Smooth muscle cell (in vitro differentiated cells): Measurements from ENCODE around the gene CNNM3. TPM values are rescaled to one million over a fixed set of nuclear protein-coding genes. Genes with fewer than 3 reads are reported as not detected.

ENCODE experiments used
- DNase-seq: peaks from one replicate; lab custom pipeline; 2025; ENCODE audit not compliant: unreplicated experiment; lab: John Stamatoyannopoulos, UW
- H2AFZ ChIP-seq: fragments of 200-600 bp; sonication (generic); 2 replicates; pipeline ENCODE4 v1.6.0; 2016; ENCODE audit warnings: antibody characterized with exemption, low read depth, mild to moderate bottlenecking
- H3F3A ChIP-seq: fragments of 200-600 bp; sonication (generic); 2 replicates; pipeline ENCODE4 v1.6.0; 2017; ENCODE audit warnings: antibody characterized with exemption, low read depth
- H3K27ac ChIP-seq: fragments of 200-600 bp; sonication (generic); 2 replicates; pipeline ENCODE4 v1.5.1; 2016; ENCODE audit warnings: low read depth, mild to moderate bottlenecking
- H3K27me3 ChIP-seq: fragments of 200-600 bp; sonication (generic); 2 replicates; pipeline ENCODE4 v1.6.1; 2016; ENCODE audit warnings: low read depth, mild to moderate bottlenecking
- H3K36me3 ChIP-seq: fragments of 200-600 bp; sonication (generic); 2 replicates; pipeline ENCODE4 v1.5.1; 2016; ENCODE audit warnings: low read depth
- H3K4me1 ChIP-seq: fragments of 200-600 bp; sonication (generic); 2 replicates; pipeline ENCODE4 v1.5.1; 2016; ENCODE audit warnings: low read depth
- H3K4me2 ChIP-seq: fragments of 200-600 bp; sonication (generic); 2 replicates; pipeline ENCODE4 v1.6.0; 2016; ENCODE audit warnings: mild to moderate bottlenecking
- H3K4me3 ChIP-seq: fragments of 200-600 bp; sonication (generic); 2 replicates; pipeline ENCODE4 v1.5.1; 2016; ENCODE audit warnings: mild to moderate bottlenecking
- H3K79me2 ChIP-seq: fragments of 200-600 bp; sonication (generic); 2 replicates; pipeline ENCODE4 v1.6.0; 2016; ENCODE audit warnings: low read depth, mild to moderate bottlenecking
- H3K9ac ChIP-seq: fragments of 200-600 bp; sonication (generic); 2 replicates; pipeline ENCODE4 v1.6.0; 2016; ENCODE audit warnings: low read depth
- H3K9me3 ChIP-seq: fragments of 200-600 bp; sonication (generic); replicated peaks from 2 replicates; pipeline ENCODE4 v1.5.1; 2016; ENCODE audit warnings: low read depth
- H4K20me1 ChIP-seq: fragments of 200-600 bp; sonication (generic); 2 replicates; pipeline ENCODE4 v1.6.0; 2016; ENCODE audit warnings: low read depth
- WGBS: methylation state at CpG from one replicate; pipeline ENCODE4 v1.1.7; 2016; ENCODE audit warnings: low lambda C conversion rate; 5-methylcytosine and 5-hydroxymethylcytosine counted together
- polyA plus RNA-seq: library from polyadenylated mRNA; unstranded; fragments of >200 nt; fragmentation: Nextera tagmentation; extraction: Ambion mirVana; gene quantifications from 2 replicates; pipeline ENCODE4 v1.2.1, GENCODE V29; 2016
- total RNA-seq: library from RNA; depleted of rRNA; stranded (reverse); fragments of >200 nt; gene quantifications from 2 replicates; pipeline ENCODE4 v1.2.3, GENCODE V29; 2014
- TF ChIP-seq, protein P1 (sequence below): fragments of 200-600 bp; sonication (generic); IDR thresholded peaks from 2 replicates; pipeline ENCODE4 v1.5.1; 2017; ENCODE audit warnings: borderline replicate concordance, mild to moderate bottlenecking, antibody characterized with exemption; ENCODE audit not compliant: insufficient read depth, poor library complexity, severe bottlenecking

Gene CNNM3
- total and polyA plus RNA-seq, 2 experiments from 2014 or later: 3.2 to 4.8 TPM

- TF ChIP-seq, protein P1, sequence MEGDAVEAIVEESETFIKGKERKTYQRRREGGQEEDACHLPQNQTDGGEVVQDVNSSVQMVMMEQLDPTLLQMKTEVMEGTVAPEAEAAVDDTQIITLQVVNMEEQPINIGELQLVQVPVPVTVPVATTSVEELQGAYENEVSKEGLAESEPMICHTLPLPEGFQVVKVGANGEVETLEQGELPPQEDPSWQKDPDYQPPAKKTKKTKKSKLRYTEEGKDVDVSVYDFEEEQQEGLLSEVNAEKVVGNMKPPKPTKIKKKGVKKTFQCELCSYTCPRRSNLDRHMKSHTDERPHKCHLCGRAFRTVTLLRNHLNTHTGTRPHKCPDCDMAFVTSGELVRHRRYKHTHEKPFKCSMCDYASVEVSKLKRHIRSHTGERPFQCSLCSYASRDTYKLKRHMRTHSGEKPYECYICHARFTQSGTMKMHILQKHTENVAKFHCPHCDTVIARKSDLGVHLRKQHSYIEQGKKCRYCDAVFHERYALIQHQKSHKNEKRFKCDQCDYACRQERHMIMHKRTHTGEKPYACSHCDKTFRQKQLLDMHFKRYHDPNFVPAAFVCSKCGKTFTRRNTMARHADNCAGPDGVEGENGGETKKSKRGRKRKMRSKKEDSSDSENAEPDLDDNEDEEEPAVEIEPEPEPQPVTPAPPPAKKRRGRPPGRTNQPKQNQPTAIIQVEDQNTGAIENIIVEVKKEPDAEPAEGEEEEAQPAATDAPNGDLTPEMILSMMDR: no peak
- H3K4me3 ChIP-seq: peak overlapping the region; percentile 91
- WGBS: 76% methylated on average over 22 of the region's 22 CpGs
- peaks cover 57% of the 10 kb centered on the region for H3K79me2 ChIP-seq
- H3K4me2 ChIP-seq: peak overlapping the region; percentile 95
- no peaks in the 10 kb centered on the region for H3K9me3 ChIP-seq
- DNase-seq: no peak
- no peak overlapping the region for H2AFZ ChIP-seq
- no peaks in the 10 kb centered on the region for H3K27me3 ChIP-seq
- peak overlapping the region; percentile 80 for H3K27ac ChIP-seq
- H3F3A ChIP-seq: peaks cover 24% of the 10 kb centered on the region
- H3K9ac ChIP-seq: peak overlapping the region; percentile 94
- peaks cover 62% of the 10 kb centered on the region for H4K20me1 ChIP-seq
- H3K36me3 ChIP-seq: no peaks in the 10 kb centered on the region
- H3K4me1 ChIP-seq: peaks cover 10% of the 10 kb centered on the region
Observed at GRCh38 chr2:96866986-96867755, 51.1 kb downstream of the CNNM3 start.

DNA sequence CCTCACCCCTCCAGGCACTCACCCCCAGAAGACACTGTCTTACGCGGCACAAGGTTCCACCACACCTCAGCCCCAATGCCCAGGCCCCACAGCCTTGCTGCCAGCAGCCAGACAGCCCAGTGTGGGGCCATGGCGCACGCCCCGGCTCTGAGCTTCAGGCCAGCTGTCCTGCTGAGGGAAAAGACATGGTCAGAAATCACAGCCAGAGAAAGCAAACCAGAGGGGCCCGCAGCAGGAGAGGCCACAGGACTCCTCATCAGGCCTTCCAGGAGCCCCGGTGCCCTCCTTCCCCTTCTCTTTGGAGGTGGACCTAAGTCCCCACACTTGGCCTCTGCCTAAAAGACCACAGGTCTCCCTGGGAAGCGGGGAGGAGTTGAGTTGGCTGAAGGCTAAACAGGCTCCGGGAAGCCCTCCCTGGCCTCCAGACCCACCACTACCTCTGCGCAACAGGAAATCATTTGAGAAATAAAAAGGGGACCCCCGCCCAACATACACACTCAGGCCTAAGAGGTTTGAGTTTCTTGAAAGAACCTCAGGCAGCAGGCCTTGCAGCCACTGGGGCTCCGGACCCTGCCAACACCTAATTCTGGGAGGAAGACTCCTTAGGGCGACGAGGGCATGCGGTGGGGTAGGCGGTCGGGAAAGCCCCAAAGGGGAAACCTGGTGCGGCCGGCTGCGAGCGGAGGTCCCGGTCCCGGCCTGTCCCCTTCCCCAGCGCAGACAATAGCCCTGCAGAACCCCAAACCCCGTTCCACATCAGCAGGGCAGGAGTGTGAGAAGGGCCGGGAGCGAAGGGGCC lies 51.9 kb downstream of the CNNM3 start:
- Histone ChIP-seq H2AFZ (no peak overlapping the region), H3K4me1 (peaks cover 12% of the 10 kb centered on the region), H3K27me3 (no peaks in the 10 kb centered on the region), H3K36me3 (no peaks in the 10 kb centered on the region), H4K20me1 (peaks cover 54% of the 10 kb centered on the region), H3K27ac (peak overlapping the region; percentile 80), H3K9ac (peak overlapping the region; percentile 94), H3K4me3 (peak overlapping the region; percentile 91), H3K4me2 (peak overlapping the region; percentile 95), H3K79me2 (peaks cover 57% of the 10 kb centered on the region), H3K9me3 (no peaks in the 10 kb centered on the region), H3F3A (peaks cover 20% of the 10 kb centered on the region)
- no peak for DNase-seq
- TF ChIP-seq, protein P1: no peak
- WGBS: 16% methylated on average over 27 of the region's 27 CpGs

DNA sequence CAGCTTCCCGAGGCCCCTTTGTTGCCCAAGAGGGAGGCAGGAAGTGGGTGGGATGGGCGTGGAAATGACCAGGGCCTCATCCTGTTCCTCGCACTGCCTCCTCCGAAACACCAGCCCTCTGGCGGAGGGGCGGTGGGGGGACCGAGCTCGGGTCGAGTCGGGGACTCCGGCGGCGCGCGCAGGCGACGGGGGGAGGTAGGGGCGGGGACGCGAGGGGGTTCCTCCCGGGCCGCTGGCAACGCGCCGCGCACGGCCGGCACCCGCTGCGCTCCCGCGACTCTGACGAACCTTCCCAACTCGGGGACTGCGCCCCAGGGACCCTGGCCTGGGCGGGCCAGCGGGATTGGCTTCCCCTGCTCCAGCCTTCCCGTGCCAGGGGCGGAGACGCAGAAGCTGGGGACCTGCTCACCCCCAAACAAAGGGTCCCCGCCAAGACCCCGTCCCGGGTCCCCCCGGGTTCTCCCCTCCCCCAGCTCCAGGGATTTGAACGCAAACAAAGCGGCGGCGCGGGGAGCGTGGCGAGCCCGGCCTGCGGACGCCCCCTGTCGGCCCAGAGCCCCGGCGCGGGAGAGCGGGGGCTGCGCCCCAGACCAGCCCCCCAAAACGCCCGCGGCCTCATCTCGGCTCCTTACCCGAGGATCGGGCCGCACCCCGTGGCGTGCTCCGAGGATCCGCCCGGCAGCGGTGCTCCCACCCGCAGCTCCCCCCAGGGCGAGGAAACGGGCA lies 52.6 kb downstream of the CNNM3 start:
- H3K27ac ChIP-seq: peak overlapping the region; percentile 80
- H3K9me3 ChIP-seq: no peaks in the 10 kb centered on the region
- peak overlapping the region; percentile 94 for H3K9ac ChIP-seq
- H3K4me2 ChIP-seq: peak overlapping the region; percentile 95
- peaks cover 18% of the 10 kb centered on the region for H3K4me1 ChIP-seq
- H3K36me3 ChIP-seq: no peaks in the 10 kb centered on the region
- peak overlapping the region; percentile 91 for H3K4me3 ChIP-seq
- peaks cover 16% of the 10 kb centered on the region for H3F3A ChIP-seq
- peak overlapping the region; percentile 36 for H2AFZ ChIP-seq
- peaks cover 46% of the 10 kb centered on the region for H4K20me1 ChIP-seq
- H3K79me2 ChIP-seq: peaks cover 54% of the 10 kb centered on the region
- 0% methylated on average over 7 of the region's 76 CpGs for WGBS
- TF ChIP-seq, protein P1: peak; percentile 85
- no peaks in the 10 kb centered on the region for H3K27me3 ChIP-seq
- DNase-seq: peak; percentile 74
